HG02938 (cell line): ENCODE measurements around the gene CACNA1C.

Experiments used
- ATAC-seq: cut with Tn5 transposase; IDR thresholded peaks from one replicate; pipeline ENCODE4 v1.9.1; 2021; ENCODE audit warnings: mild to moderate bottlenecking, moderate library complexity; ENCODE audit not compliant: unreplicated experiment

Gene CACNA1C

GRCh38 chr12:2531371-2531770 is 478.6 kb downstream of the CACNA1C start:
- no peak for ATAC-seq

- ATAC-seq, result no peak
Observed at GRCh38 chr12:2533036-2533435, 480.2 kb downstream of the CACNA1C start.

GRCh38 chr12:2535583-2536204 is 482.9 kb downstream of the CACNA1C start:
- no peak for ATAC-seq

- no peak for ATAC-seq
Observed at GRCh38 chr12:2536724-2537123, 483.9 kb downstream of the CACNA1C start.

GRCh38 chr12:2537868-2538541 is 485.2 kb downstream of the CACNA1C start:
- no peak for ATAC-seq

- ATAC-seq, result no peak
Observed at GRCh38 chr12:2539938-2540337, 487.2 kb downstream of the CACNA1C start.

GRCh38 chr12:2540535-2540941 is 487.8 kb downstream of the CACNA1C start:
- ATAC-seq, result no peak

- ATAC-seq, result no peak
Observed at GRCh38 chr12:2541631-2542204, 488.9 kb downstream of the CACNA1C start.

- no peak for ATAC-seq
Observed at GRCh38 chr12:2543801-2544200, 491.0 kb downstream of the CACNA1C start.

- no peak for ATAC-seq
Observed at GRCh38 chr12:2544230-2544629, 491.4 kb downstream of the CACNA1C start.

- ATAC-seq, result no peak
Observed at GRCh38 chr12:2547273-2548044, 494.7 kb downstream of the CACNA1C start.

GRCh38 chr12:2548081-2548480 is 495.3 kb downstream of the CACNA1C start:
- ATAC-seq, result no peak

- ATAC-seq, result no peak
Observed at GRCh38 chr12:2550561-2551411, 498.0 kb downstream of the CACNA1C start.

GRCh38 chr12:2551412-2551900 is 498.7 kb downstream of the CACNA1C start:
- ATAC-seq, result no peak

GRCh38 chr12:2552000-2552756 is 499.4 kb downstream of the CACNA1C start:
- no peak for ATAC-seq

GRCh38 chr12:2553388-2554126 is 500.8 kb downstream of the CACNA1C start:
- ATAC-seq, result no peak

GRCh38 chr12:2555487-2556082 is 502.8 kb downstream of the CACNA1C start:
- no peak for ATAC-seq

GRCh38 chr12:2557597-2557996 is 504.8 kb downstream of the CACNA1C start:
- no peak for ATAC-seq

- no peak for ATAC-seq
Observed at GRCh38 chr12:2559931-2560330, 507.1 kb downstream of the CACNA1C start.
